TTC549 (cell line): ENCODE data around the gene ITGA8.
"Not testable (repeated sequence)": the region's sequence is repeated elsewhere in the genome, so short reads cannot be mapped to it uniquely, and the experiment has no call there.

Experiments
- FAIRE-seq: peaks from 2 replicates; lab custom pipeline; 2012; peaks lifted over from hg19 to GRCh38; lab: Jason Lieb, UNC

Gene ITGA8

DNA sequence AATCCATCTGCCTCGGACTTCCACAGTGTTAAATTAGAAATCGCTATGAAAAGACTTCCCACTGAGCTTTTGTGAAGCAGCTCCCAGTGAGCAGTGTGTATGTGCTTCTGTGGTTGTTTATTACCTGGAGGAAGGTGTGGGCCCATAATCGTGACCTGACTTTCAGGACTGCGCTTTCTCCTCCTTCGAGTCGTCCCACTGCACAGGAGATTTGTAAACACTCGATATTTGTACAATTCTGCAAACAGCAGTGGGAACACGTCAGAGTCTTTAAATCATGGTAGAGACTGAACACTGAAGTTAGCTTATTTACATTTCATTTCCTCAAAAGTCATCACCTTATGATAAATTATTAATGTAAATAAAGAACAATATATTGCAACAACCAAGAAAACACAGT, 171.4 kb downstream of the ITGA8 start:
- FAIRE-seq, result no peak

DNA sequence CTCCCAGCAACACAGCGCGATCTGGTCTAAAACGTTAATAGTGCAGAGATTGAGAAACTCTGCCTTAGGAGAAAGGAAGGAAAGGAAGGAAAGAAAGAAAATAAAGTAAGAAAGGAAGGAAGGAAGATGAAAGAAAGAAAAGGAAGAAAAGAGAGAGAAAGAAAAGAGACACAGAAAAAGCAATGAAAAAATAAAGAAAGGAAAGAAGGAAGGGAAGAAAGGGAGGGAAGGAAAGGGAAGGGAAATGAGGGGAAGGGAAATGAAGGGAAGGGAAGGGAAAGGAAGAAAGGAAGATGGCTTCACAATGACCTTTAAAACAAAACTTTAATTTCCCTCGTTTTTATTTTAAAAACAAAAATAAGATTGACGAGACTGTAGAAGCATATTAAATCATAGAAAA, 173.1 kb downstream of the ITGA8 start:
- FAIRE-seq, result no peak

DNA sequence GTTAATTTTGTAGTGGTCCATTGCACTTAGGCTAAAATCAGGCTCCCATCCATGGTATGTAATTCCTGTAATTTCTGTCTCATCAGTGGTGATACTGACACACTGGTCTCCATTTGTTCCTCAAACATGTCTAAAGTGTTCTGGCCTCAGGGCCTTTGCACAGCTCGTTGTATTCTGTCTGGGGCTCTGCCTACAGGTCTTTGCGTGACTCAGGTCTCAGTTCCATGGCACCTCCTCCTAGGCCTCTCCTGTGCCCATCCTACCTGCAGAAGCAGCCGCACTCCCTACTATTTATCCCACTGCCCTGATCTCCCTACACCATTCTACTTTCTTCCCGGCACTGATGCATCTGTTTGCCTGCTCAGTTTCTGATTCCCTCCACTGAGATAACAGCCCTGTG, 173.8 kb downstream of the ITGA8 start:
- no peak for FAIRE-seq

DNA sequence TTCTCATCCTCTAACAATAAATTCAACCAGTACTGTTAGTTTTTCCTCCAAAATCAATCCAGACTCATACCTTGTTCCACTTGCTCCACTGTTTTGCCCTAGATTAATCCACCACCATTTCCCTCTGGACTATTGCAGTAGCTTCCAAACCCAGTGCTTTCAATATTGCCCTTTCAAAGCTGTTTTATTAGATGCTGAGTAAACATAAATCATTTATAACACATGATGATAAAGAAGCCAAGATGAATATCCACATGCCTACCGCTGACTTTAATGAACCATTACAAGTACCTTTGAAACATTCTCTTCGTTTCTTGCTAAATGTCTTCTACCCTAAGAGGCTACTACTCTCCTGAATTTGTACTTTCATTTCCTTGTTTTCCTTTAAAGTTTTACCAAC, 174.5 kb downstream of the ITGA8 start:
- no peak for FAIRE-seq

DNA sequence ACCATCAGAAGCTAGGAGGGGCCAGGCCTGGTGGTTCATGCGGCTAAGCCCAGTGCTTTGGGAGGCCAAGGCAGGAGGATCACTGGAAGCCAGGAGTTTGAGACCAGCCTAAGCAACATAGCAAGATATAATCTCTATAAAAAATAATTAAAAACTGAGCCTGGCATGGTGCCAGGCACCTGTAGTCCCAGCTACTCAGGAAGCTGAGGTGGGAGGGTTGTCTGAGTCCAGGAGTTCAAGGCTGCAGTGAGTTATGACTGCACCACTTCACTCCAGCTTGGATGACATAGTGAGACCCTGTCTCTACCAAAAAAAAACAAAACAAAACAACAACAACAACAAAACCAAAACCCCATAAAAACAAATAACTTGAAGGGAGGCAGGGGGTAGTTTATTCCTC, 175.7 kb downstream of the ITGA8 start:
- FAIRE-seq, result no peak

DNA sequence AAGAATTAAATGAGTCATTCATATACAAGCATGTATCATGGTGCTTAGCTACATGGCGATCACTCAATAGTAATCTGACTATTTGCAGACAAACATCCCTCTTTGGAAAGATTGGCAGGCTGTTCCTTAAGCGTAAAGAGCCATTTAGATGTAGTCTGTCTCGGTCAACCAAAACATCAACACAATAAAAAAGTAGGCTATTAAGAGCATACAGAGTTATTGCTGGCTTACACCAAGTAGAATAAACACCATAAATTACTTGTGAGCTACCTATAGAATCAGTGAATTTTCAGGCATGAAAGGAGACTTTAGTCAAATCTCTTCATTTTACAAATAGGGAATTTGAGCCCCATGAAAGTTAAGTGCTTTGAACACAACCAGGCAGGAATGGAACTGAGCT, 176.9 kb downstream of the ITGA8 start:
- FAIRE-seq, result no peak

DNA sequence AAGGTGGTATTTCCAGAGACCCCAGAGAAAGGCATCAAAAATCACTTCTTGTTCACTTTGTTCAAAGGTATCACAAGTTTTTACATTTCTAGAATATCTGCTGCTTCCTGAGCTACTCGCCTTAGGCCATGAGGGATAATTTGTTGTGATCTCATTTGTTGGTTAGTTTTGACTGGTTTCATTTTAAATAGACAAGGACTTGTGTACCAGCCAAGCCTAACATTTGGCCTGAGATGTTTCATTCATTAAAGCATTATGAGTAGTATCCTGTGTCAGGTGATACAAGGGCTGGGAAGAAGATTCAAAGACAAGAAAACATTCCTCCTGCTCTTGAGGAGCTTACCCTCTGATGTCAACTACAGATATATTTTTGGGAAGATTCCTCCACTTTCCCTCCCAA, 178.3 kb downstream of the ITGA8 start:
- FAIRE-seq, result no peak

DNA sequence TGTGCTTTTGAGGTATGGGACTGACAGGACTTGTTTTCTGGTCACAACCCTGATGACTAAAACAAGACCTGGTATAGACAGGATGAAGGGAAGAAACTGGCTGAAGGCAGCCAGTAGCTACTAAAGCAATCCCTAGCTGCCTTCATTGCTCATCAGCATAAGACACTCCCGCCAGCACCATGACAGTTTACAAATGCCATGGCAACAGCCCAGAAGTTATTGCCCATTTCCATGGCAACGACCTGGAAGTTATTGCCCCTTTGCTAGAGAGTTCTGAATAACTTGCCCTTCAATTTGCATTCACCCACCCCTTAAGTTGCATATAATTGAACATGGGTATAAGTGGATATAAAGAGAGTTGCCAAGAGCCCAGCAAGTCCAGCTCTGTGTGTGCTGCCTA, 179.0 kb downstream of the ITGA8 start:
- no peak for FAIRE-seq

DNA sequence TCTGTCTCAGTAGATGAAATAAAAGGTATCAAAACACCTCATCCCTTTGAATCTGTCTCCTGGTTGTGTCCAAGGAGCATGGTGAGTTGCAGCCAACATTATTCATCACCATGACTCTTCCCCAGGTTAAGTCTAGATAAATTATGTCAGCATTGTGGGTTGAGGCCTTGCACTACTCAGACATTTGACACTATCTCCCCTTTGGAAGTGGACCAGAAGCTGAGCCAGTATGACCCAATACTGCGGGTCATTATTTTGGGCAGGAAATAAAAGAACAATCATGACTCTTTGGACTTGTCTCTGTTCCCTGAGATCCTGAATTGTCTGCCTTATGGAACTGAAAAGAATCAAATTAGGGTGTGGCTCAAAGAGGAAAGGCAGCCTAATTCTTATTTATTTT, 180.5 kb downstream of the ITGA8 start:
- FAIRE-seq, result no peak

DNA sequence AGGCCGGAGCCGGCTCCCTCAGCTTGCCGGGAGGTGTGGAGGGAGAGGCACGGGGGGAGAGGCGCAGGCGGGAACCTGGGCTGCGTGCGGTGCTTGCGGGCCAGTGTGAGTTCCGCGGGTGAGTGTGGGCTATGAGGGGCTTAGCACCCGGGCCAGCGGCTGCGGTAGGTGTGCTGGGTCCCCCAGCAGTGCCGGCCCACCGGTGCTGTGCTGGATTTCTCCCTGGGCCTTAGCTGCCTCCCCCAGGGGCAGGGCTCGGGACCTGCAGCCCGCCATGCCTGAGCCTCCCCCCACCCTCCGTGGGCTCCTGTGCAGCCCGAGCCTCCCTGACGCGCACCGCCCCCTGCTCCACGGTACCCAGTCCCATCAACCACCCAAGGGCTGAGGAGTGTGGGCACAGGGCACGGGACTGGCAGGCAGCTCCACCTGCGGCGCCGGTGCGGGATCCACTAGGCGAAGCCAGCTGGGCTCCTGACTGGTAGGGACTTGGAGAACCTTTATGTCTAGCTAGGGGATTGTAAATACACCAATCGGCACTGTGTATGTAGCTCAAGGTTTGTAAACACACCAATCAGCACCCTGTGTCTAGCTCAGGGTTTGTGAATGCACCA, 184.7 kb downstream of the ITGA8 start:
- not testable (repeated sequence) for FAIRE-seq

DNA sequence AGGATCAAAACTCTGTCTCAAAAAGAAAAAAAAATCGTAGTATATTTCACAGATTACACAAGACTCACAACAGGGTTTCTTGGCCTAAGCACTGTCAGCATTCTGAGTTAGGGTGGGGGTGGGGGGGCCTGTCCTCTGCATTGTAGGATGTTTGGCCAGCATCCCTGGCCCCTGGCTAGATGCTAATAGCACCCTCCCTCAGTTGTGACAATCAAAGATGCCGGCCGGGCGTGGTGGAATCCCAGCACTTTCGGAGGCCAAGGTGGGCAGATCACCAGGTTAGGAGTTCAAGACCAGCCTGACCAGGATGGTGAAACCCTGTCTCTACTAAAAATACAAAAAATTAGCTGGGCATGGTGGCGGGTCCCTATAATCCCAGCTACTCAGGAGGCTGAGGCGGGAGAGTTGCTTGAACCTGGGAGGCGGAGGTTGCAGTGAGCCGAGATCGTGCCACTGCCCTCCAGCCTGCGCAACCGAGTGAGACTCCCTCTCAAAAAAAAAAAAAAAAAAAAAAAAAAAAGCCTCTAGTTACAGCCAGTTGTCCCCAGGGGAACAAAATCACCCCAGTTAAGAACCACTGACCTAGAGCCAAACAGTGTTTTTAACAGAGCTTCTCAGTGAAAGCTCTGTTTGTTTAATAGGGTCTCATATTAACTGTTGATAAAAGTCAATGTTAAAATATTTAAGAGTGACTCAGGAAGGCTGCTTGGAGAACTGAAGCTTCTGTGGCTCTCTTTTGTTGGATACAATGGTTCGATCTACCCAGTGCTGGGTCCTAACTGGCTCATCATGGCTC, 187.6 kb downstream of the ITGA8 start:
- FAIRE-seq, result no peak

DNA sequence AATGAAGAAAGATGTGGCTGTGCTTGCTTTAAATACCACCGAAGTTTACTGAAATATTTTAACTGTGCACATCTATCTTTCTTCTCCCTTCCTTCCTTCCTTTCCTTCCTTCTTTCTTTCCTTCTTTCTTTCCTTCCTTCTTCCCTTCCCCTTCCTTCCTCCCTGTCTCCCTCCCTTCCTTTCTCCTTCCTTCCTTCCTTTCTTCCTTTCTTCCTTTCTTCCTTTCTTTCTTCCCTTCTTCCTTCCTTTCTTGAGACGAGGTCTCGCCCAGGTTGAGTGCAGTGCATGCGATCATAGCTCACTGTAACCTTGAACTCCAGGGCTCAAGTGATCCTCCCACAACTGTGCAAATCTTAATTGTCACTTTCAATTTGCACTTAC, 190.9 kb downstream of the ITGA8 start:
- no peak for FAIRE-seq

DNA sequence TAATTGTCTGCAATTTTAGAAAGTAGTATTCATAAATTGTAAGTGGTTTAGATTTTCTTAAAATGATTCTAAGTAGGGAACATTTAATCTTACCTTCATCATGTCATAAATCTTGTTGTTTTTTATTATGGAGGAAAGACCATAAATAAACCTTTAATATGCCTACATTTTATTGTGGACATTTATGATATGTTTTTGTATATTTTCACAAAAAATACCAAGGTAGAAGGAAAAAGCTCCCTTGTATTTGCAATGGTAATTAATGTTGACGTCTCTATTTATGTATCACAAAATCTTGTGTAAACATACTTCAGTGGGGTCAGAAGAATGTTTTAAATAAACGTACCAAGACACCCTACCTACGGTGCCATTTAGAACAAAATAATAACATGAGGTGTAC, 193.0 kb downstream of the ITGA8 start:
- FAIRE-seq, result no peak

DNA sequence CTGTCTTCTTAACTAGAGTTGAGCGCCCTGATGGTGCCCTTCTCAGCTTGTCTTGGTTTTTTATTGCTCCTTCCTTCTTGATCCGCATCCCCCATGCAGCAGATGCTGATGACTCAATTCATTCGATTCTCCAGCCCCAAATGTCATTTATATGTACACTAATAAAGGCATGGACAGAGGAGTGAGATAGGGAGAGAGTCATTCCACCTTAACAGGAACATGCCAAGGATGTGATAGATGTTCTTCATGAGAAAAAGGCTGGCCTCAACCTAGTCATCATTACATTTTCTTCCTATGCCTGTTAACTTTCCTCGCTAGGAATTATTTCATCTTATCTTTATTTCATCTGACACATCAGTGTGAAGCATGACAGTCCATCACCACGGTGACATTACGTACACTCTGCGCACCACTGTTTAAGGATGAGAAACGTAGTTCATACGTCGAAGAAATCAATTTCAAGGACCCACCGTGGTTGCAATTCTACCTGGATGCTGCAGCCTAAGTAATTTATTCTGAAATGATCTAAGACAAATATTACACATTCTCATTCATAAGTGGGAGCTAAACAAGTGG, 198.3 kb downstream of the ITGA8 start:
- FAIRE-seq, result no peak

DNA sequence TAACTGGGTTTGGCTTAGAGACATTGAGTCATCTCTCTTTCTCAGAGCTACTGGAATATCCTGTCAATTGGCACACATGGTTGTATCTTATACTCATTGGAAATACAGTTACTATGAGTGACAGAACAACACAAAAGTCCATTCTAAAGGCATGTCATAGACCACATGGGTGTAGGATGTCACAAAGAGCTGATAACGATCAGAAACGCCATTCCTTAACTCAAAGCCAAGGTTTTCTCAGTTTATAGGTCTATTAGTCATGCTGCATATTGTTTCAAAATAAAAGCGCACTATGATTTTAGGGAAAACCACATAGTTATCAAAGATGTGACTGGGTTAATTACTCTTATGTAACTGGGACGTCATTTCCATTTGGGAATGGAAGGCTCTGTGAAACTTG, 201.5 kb downstream of the ITGA8 start:
- FAIRE-seq, result no peak

DNA sequence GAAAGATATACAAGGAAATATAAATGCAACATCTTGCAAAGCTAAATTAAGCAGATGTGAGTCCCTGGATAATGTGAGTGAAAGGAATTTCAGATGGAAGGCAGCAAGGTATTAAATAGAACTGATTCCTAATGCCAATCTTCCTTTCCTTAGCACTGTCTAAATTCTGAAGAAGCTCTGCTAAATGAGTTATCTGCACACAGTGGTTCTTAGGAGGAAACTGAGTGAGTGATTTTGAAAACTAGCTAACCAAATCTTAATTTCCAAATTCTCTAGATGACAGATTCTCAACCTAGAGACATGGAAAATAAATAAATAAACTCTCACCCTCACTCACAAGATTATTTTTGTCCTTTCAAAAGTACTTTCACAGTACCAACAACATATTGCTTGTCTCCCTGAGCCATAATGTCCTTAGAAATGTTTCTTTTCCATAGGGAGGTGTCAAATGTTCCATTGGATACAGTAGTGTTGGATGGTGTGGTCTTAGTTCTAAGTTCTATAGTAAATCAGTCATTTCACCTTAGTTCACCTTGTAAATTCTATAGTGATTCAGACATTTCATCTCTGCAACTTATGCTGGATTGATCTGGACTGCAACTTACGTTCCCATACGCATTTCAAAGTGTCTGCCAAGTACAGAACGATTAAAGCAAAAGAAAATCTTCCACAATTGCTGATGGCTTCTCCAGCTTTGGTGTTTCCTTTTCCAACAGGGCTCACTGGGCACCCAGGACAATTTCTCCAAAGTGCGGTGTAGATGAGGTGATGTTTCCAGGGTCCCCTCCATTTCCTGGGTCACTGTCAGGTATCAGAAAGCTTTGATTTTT, 203.3 kb downstream of the ITGA8 start:
- FAIRE-seq, result no peak

DNA sequence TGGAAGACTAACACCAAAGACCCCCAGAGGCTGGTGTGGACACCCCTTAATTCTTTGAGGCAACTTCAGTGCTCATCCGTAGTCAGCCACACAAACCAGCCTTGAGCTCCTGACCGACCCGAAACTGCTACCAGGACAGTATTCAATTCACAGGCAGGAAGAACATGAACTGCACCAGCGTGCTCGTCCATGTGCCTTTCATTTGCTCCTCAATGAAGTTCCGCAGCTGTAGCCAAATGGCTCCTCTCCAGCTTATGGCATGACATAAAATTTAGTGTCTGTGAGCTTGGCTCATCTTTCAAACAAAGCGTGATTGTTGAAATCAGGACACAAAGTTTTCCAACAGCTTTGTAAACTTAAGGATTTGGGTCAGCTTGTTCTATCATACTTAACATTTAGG, 204.5 kb downstream of the ITGA8 start:
- no peak for FAIRE-seq

DNA sequence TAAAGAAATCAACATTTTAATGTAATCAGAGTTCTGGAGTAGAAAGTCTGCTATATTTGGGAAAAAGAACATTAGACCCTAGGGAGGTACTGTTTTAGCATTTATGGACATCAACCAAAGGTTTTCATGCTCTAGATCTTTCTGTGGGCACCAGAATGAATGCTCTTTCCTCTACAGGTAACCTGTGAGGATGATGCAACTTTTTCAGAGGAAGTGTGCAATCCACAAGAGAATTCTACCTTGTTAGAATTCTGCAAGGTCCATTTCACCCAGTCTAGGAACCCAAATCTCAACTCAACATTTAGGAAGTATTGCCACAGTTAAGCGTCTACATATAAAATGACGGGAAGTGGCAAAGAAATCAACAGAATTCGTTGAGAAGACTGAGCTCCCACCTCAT, 208.8 kb downstream of the ITGA8 start:
- FAIRE-seq, result no peak

DNA sequence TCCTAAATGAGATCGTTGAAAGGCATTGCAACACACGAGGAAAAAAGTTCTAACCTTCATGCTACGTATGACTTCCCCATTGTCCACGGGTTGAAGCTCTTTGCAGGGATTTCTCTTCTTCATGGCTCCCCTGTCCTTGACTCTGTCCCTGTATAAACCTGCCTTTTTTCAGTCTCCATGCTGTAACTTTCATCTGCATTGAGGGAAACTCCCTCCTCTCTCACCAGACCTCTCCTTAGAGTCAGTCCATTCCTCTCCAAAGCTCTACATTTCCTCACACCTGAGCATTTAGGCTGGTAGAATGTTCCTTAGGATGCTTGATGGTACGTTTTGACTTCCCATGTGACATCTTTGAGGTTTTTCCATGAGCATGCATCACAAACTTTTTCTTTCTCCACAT, 214.4 kb downstream of the ITGA8 start:
- FAIRE-seq, result no peak

DNA sequence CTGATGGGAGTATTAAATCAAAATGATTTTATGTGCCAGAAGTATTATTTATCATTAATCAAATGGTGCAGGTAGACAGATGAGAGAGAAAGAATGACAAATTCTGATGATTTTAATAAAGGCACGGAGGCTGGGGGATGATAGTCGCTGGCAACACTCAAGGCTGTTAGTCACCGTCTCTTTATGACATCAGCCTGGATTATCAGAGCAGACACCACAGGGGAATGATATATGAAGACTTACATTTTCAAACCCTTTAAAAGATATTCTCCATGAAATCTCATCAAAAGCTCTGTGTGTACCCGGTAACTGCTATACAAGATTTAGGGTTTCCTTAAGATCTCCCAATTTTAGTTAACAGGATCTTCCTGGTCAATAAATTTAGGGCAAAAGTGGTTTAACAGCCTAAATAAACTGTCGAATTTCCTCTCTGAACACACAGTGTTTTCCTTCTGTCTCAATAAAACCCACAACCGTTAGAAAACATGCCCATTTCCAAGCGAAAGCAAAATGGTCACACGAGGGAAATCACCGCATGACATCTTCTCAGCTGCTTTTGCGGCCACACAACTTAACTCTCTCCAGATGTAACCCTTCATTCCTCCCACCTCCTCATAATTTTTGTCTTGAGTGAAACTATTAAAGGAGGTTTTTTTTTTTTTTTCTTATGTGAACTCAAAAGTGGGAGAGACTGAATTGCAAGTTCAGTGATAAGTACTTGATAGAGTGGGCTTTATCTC, 215.5 kb downstream of the ITGA8 start:
- no peak for FAIRE-seq

DNA sequence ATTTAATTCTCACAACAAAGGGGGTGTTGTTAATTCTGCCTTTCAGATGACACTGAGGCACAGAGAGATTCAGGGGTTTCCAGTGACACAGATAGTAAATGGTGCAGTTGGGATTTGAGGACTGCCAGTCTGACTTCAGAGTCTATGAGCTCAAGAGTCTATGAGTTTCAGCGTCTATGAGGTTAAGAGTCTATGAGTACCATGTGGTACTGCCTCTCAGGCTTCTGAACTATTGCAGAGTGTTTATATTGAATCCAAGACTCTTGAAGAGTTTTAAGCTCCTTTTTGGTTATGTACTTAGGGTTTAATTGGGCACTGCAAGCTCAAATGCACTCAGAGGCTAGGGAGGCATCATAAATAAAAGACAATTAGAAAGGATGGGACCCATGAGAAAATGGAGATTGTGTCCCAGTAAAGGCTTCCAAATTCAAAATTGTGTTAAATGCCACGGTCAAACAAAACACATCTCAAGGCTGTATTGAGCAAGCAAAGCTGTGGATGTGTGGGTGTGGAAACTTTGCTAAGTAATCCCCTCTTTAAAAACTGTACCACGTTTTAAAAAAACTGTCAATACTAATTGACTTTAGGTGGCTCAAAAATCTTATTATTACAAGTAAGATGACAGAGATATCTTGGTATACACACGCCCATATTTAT, 224.7 kb downstream of the ITGA8 start:
- no peak for FAIRE-seq
